GM12878 (cell line): Measurements from ENCODE around the gene POLD2. TPM values are rescaled to one million over a fixed set of nuclear protein-coding genes. Genes with fewer than 3 reads are reported as not detected.

Source experiments
- ATAC-seq: fragments of 200-7000 bp; cut with Tn5 transposase; 3 replicates; pipeline ENCODE4 v1.9.1; 2020; ENCODE audit warnings: mild to moderate bottlenecking, moderate library complexity
- BruUV-seq: library from RNA; stranded (reverse); fragments of 400-500 nt; replicated peaks from 2 replicates; lab custom pipeline; 2021; lab: Mats Ljungman, UMichigan
- CTCF ChIA-PET: fragments of 300-600 bp; sonication (Branson Sonifier 250); formaldehyde crosslinking; extraction: SDS; loops from one replicate; lab custom pipeline; 2021; ENCODE audit warnings: inconsistent platforms; lab: Yijun Ruan, JAX
- POLR2A ChIA-PET: fragments of 350-600 bp; formaldehyde crosslinking; extraction: SDS; loops from one replicate; lab custom pipeline; 2021; ENCODE audit warnings: inconsistent platforms; lab: Charles Lee
- RAD21 ChIA-PET: fragments of 300-600 bp; sonication (Branson Sonifier 250); formaldehyde crosslinking; loops from one replicate; lab custom pipeline; 2023; ENCODE audit warnings: antibody characterized with exemption; ENCODE audit not compliant: unreplicated experiment; lab: Charles Lee
- SMC1A ChIA-PET: fragments of 300-600 bp; sonication (Branson Sonifier 250); formaldehyde crosslinking; loops from one replicate; lab custom pipeline; 2023; ENCODE audit not compliant: unreplicated experiment, uncharacterized antibody; lab: Charles Lee
- DNase-seq: peaks from one replicate; pipeline ENCODE4 v3.0.0-alpha.2; 2011; ENCODE audit warnings: low read depth, low spot score
- FAIRE-seq: peaks from 3 replicates; lab custom pipeline; 2011; peaks lifted over from hg19 to GRCh38; lab: Jason Lieb, UNC
- H2AFZ ChIP-seq: 2 replicates; pipeline ENCODE4 v1.6.0; 2011; ENCODE audit warnings: low read depth, low read length, control low read depth; ENCODE audit not compliant: control insufficient read depth
- H3K27ac ChIP-seq: 2 replicates; pipeline ENCODE4 v1.5.1; 2011; ENCODE audit warnings: control low read depth; ENCODE audit not compliant: control insufficient read depth, insufficient read depth
- H3K27me3 ChIP-seq, 2 experiments: replicated peaks in 1 of 2; 2 replicates each; pipeline versions ENCODE4 v1.6.0 to v1.6.1; 2011; ENCODE audit warnings: low read length in 1 of 2; ENCODE audit not compliant: control insufficient read depth in 2 of 2, insufficient read depth in 2 of 2
- H3K36me3 ChIP-seq, 2 experiments: 2 replicates each; pipeline ENCODE4 v1.5.1; 2011; ENCODE audit warnings: low read length in 1 of 2; ENCODE audit not compliant: control insufficient read depth in 2 of 2, insufficient read depth in 2 of 2
- H3K4me1 ChIP-seq: 2 replicates; pipeline ENCODE4 v1.6.1; 2011; ENCODE audit warnings: mild to moderate bottlenecking, low read length, moderate library complexity, mixed read lengths; ENCODE audit not compliant: control insufficient read depth, insufficient read depth
- H3K4me2 ChIP-seq: 2 replicates; pipeline ENCODE4 v1.6.0; 2011; ENCODE audit warnings: control low read depth; ENCODE audit not compliant: control insufficient read depth, insufficient read depth
- H3K4me3 ChIP-seq: fragments of 200-600 bp; sonication (generic); 2 replicates; pipeline ENCODE4 v1.5.1; 2016
- H3K79me2 ChIP-seq: 2 replicates; pipeline ENCODE4 v1.6.0; 2011; ENCODE audit warnings: low read length; ENCODE audit not compliant: control insufficient read depth, insufficient read depth
- H3K9ac ChIP-seq: 2 replicates; pipeline ENCODE4 v1.8.0; 2011; ENCODE audit warnings: low read length, control low read depth, mixed read lengths; ENCODE audit not compliant: control insufficient read depth, insufficient read depth
- H3K9me3 ChIP-seq: replicated peaks from 3 replicates; pipeline ENCODE4 v1.5.1; 2011; ENCODE audit warnings: mild to moderate bottlenecking, low read length; ENCODE audit not compliant: control insufficient read depth, insufficient read depth
- H4K20me1 ChIP-seq: 2 replicates; pipeline ENCODE4 v1.6.0; 2011; ENCODE audit not compliant: control insufficient read depth, insufficient read depth
- ATF7 ChIP-seq: fragments of 450-650 bp; IDR thresholded peaks from 2 replicates; pipeline ENCODE4 v1.6.1; 2016; ENCODE audit warnings: low read depth, mild to moderate bottlenecking
- KAT2A ChIP-seq: conservative IDR thresholded peaks from 2 replicates; pipeline ENCODE4 v1.6.1; 2011; ENCODE audit warnings: low read depth, low read length; ENCODE audit not compliant: control insufficient read depth
- KLF5 ChIP-seq: fragments of 450-650 bp; IDR thresholded peaks from 2 replicates; pipeline ENCODE4 v1.6.1; 2014; ENCODE audit warnings: mild to moderate bottlenecking; ENCODE audit not compliant: partially characterized antibody
- MEF2B ChIP-seq: fragments of 450-650 bp; IDR thresholded peaks from 2 replicates; pipeline ENCODE4 v1.6.1; 2018; ENCODE audit warnings: mild to moderate bottlenecking, moderate library complexity; ENCODE audit not compliant: partially characterized antibody, poor library complexity, severe bottlenecking
- MYC ChIP-seq: IDR thresholded peaks from 2 replicates; pipeline ENCODE4 v1.6.1; 2011; ENCODE audit warnings: mild to moderate bottlenecking, low read length, moderate library complexity, inconsistent platforms; ENCODE audit not compliant: insufficient read depth, insufficient replicate concordance, insufficient read length, severe bottlenecking
- RFX5 ChIP-seq: IDR thresholded peaks from 2 replicates; pipeline ENCODE4 v1.6.1; 2011; ENCODE audit warnings: low read depth, low read length, improper control_type of control experiment
- STAT3 ChIP-seq: IDR thresholded peaks from 2 replicates; pipeline ENCODE4 v1.6.1; 2011; ENCODE audit warnings: low read depth, low read length, improper control_type of control experiment
- TARDBP ChIP-seq: IDR thresholded peaks from 2 replicates; pipeline ENCODE4 v1.6.1; 2016; ENCODE audit warnings: borderline replicate concordance
- WGBS: methylation state at CpG from one replicate; pipeline ENCODE4 v1.1.6; 2016; ENCODE audit warnings: low lambda C conversion rate; ENCODE audit not compliant: insufficient replicate concordance, insufficient coverage; ENCODE audit errors: missing lambda C conversion rate; 5-methylcytosine and 5-hydroxymethylcytosine counted together
- in situ Hi-C: fragments of 300-500 bp; cut with MboI; formaldehyde crosslinking; loops from 9 replicates; pipeline ENCODE4 v1.14.3; 2018; ENCODE audit warnings: mixed read lengths
- intact Hi-C: fragments of 100-400 bp; cut with micrococcal nuclease; formaldehyde crosslinking; loops from one replicate; pipeline ENCODE4 v1.14.2; 2022; ENCODE audit not compliant: unreplicated experiment
- polyA plus RNA-seq, 11 experiments: library from polyadenylated mRNA; depleted of rRNA in 4 of 11; unstranded in 6 of 11; stranded (reverse) in 5 of 11; fragments of >200 nt; fragmentation: Nextera tagmentation in 4 of 11; fragmentation: Illumina TruSeq in 1 of 11; extraction: Ambion mirVana in 4 of 11; extraction: Trizol in 1 of 11; gene quantifications; 1 replicate in 1 of 11; 2 replicates in 10 of 11; pipeline versions ENCODE4 v1.2.1 to v1.2.3, GENCODE V29; 2011 to 2016; ENCODE audit warnings: inconsistent platforms in 2 of 11, missing spikeins in 2 of 11, low read depth in 1 of 11
- total RNA-seq, 4 experiments: library from RNA; depleted of rRNA in 3 of 4; stranded (reverse); fragments of >200 nt in 3 of 4; fragmentation: Illumina TruSeq in 1 of 4; extraction: Trizol in 1 of 4; gene quantifications; 2 replicates each; pipeline versions ENCODE4 v1.2.1 to v1.2.3, GENCODE V29; 2013 to 2021
- TF ChIP-seq, protein P1 (sequence below): fragments of 450-650 bp; IDR thresholded peaks from 2 replicates; pipeline ENCODE4 v1.6.1; 2017; ENCODE audit warnings: mild to moderate bottlenecking, moderate library complexity
- TF ChIP-seq, protein P2 (sequence below): fragments of 450-650 bp; IDR thresholded peaks from 2 replicates; pipeline ENCODE4 v1.6.1; 2017; ENCODE audit warnings: antibody characterized with exemption, mild to moderate bottlenecking, moderate library complexity
- TF ChIP-seq, protein P3 (sequence below): fragments of 450-650 bp; conservative IDR thresholded peaks from 2 replicates; pipeline ENCODE4 v1.6.1; 2017; ENCODE audit warnings: mild to moderate bottlenecking, moderate library complexity

The POLD2 gene
- total and polyA plus RNA-seq, 10 of the 15 experiments (the other 5 are each of a cell fraction or from before 2014, with no cell fraction given), result 19.1 to 287 (median 169) TPM

DNA sequence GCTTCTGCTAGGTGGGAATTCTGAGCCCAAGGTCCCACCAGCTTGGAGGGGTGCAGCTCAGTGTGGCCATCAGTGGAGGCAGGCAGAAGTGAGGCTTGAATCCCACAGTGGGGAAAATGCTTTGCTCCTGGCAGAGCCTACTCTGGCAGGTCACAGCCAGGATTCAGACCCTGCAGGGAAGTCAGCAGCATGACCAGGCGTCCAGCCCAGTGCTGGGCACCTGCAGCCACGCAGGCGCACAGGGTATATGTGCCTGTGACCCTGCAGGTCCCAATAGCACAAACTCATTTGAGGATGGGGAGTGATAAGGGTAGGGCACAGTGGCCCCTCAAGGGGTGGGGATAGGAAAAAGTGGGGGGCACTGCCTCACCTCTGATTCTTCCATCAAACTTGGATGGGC lies 27.6 kb downstream of the POLD2 start:
- H4K20me1 ChIP-seq, result no peaks in the 10 kb centered on the region
- no peak overlapping the region for H3K4me3 ChIP-seq
- in situ Hi-C loops (no loop called here), intact Hi-C loops (no loop called here)
- CTCF ChIA-PET, result interaction anchor here (2.8 kb wide), 1 partner anchor 11 kb away, joined by 9 read pairs; no protein-coding TSS in a partner anchor
- WGBS, result 61% methylated on average over 3 of the region's 3 CpGs
- FAIRE-seq (no peak), ATAC-seq (no peak), DNase-seq (no peak)
- H3K27ac ChIP-seq, result no peak overlapping the region
- no peaks in the 10 kb centered on the region for H3K9me3 ChIP-seq
- no peaks in the 10 kb centered on the region for H3K36me3 ChIP-seq
- H2AFZ ChIP-seq, result no peak overlapping the region
- peaks cover 14% of the 10 kb centered on the region for H3K4me1 ChIP-seq
- no peak overlapping the region for H3K9ac ChIP-seq
- POLR2A ChIA-PET, result no interaction called here
- no peaks in the 10 kb centered on the region for H3K27me3 ChIP-seq
- RAD21 ChIA-PET, result no interaction called here
- TF ChIP-seq, protein P1, sequence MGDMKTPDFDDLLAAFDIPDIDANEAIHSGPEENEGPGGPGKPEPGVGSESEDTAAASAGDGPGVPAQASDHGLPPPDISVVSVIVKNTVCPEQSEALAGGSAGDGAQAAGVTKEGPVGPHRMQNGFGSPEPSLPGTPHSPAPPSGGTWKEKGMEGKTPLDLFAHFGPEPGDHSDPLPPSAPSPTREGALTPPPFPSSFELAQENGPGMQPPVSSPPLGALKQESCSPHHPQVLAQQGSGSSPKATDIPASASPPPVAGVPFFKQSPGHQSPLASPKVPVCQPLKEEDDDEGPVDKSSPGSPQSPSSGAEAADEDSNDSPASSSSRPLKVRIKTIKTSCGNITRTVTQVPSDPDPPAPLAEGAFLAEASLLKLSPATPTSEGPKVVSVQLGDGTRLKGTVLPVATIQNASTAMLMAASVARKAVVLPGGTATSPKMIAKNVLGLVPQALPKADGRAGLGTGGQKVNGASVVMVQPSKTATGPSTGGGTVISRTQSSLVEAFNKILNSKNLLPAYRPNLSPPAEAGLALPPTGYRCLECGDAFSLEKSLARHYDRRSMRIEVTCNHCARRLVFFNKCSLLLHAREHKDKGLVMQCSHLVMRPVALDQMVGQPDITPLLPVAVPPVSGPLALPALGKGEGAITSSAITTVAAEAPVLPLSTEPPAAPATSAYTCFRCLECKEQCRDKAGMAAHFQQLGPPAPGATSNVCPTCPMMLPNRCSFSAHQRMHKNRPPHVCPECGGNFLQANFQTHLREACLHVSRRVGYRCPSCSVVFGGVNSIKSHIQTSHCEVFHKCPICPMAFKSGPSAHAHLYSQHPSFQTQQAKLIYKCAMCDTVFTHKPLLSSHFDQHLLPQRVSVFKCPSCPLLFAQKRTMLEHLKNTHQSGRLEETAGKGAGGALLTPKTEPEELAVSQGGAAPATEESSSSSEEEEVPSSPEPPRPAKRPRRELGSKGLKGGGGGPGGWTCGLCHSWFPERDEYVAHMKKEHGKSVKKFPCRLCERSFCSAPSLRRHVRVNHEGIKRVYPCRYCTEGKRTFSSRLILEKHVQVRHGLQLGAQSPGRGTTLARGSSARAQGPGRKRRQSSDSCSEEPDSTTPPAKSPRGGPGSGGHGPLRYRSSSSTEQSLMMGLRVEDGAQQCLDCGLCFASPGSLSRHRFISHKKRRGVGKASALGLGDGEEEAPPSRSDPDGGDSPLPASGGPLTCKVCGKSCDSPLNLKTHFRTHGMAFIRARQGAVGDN, result no peak
- no peak for TF ChIP-seq RFX5
- TF ChIP-seq, protein P2, sequence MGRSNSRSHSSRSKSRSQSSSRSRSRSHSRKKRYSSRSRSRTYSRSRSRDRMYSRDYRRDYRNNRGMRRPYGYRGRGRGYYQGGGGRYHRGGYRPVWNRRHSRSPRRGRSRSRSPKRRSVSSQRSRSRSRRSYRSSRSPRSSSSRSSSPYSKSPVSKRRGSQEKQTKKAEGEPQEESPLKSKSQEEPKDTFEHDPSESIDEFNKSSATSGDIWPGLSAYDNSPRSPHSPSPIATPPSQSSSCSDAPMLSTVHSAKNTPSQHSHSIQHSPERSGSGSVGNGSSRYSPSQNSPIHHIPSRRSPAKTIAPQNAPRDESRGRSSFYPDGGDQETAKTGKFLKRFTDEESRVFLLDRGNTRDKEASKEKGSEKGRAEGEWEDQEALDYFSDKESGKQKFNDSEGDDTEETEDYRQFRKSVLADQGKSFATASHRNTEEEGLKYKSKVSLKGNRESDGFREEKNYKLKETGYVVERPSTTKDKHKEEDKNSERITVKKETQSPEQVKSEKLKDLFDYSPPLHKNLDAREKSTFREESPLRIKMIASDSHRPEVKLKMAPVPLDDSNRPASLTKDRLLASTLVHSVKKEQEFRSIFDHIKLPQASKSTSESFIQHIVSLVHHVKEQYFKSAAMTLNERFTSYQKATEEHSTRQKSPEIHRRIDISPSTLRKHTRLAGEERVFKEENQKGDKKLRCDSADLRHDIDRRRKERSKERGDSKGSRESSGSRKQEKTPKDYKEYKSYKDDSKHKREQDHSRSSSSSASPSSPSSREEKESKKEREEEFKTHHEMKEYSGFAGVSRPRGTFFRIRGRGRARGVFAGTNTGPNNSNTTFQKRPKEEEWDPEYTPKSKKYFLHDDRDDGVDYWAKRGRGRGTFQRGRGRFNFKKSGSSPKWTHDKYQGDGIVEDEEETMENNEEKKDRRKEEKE, result no peak
- TF ChIP-seq MEF2B, result no peak
- TF ChIP-seq MYC, result no peak
- TF ChIP-seq ATF7, result no peak
- no peak for TF ChIP-seq TARDBP
- no peak for TF ChIP-seq KLF5
- TF ChIP-seq STAT3, result no peak
- TF ChIP-seq KAT2A, result no peak
- TF ChIP-seq, protein P3, sequence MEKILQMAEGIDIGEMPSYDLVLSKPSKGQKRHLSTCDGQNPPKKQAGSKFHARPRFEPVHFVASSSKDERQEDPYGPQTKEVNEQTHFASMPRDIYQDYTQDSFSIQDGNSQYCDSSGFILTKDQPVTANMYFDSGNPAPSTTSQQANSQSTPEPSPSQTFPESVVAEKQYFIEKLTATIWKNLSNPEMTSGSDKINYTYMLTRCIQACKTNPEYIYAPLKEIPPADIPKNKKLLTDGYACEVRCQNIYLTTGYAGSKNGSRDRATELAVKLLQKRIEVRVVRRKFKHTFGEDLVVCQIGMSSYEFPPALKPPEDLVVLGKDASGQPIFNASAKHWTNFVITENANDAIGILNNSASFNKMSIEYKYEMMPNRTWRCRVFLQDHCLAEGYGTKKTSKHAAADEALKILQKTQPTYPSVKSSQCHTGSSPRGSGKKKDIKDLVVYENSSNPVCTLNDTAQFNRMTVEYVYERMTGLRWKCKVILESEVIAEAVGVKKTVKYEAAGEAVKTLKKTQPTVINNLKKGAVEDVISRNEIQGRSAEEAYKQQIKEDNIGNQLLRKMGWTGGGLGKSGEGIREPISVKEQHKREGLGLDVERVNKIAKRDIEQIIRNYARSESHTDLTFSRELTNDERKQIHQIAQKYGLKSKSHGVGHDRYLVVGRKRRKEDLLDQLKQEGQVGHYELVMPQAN, result no peak
- H3K79me2 ChIP-seq, result no peaks in the 10 kb centered on the region
- BruUV-seq, result no TSS peak
- no peak overlapping the region for H3K4me2 ChIP-seq
- SMC1A ChIA-PET, result interaction anchor here (1.1 kb wide), 1 partner anchor 14 kb away, joined by 4 read pairs; no protein-coding TSS in a partner anchor
